ENCODE data around the gene RPL13A.
A peak's percentile ranks its signal among the peaks of the same experiment; 100 is the strongest.

Gene RPL13A

GRCh38 chr19:49486232-49486631, 1.2 kb upstream of the RPL13A start:
- no peak for DNase-seq

GRCh38 chr19:49486710-49487276, 615 bp upstream of the RPL13A start:
- DNase-seq, result no peak

DNA sequence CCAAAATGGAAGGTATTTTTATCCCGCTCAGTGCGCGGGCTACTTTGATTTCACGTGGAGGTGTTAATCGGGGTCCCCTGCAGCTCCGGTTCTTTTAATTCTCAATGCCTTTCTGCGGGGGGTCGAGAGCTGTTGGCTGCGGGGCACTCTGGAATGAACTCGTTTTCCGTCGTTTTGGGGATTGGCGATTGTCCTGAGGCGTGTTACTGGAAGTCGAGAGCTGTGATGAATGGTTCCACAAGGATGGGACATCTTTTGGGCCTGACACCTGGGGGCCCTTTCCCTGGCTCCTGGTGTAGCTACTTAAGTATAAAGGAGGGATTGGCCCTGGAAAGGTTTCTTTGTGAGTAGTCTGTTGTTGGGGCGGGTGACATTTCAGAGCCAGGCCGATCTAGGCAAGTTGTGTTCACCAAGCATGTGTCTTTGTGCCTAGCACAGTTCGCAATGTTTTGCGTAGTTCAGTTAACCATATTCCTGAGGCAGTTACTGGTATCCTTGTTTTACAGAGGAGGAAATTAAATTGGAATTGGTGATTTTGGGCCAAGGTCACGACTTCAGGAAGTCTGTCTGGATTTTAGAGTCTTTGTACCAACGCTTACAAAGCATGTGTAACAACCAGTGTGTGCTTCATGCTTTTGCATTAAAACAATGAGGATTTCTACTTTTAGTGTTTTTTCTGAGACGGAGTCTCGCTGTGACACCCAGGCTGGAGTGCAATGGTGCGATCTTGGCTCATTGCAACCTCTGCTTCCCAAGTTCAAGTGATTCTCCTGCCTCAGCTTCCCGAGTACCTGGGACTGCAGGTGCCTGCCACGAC, 846 bp downstream of the RPL13A start:
- no peak for DNase-seq

- DNase-seq, result no peak
Observed at GRCh38 chr19:49488863-49489537, 1.6 kb downstream of the RPL13A start.

GRCh38 chr19:49489601-49490167, 2.3 kb downstream of the RPL13A start:
- DNase-seq, result no peak

DNA sequence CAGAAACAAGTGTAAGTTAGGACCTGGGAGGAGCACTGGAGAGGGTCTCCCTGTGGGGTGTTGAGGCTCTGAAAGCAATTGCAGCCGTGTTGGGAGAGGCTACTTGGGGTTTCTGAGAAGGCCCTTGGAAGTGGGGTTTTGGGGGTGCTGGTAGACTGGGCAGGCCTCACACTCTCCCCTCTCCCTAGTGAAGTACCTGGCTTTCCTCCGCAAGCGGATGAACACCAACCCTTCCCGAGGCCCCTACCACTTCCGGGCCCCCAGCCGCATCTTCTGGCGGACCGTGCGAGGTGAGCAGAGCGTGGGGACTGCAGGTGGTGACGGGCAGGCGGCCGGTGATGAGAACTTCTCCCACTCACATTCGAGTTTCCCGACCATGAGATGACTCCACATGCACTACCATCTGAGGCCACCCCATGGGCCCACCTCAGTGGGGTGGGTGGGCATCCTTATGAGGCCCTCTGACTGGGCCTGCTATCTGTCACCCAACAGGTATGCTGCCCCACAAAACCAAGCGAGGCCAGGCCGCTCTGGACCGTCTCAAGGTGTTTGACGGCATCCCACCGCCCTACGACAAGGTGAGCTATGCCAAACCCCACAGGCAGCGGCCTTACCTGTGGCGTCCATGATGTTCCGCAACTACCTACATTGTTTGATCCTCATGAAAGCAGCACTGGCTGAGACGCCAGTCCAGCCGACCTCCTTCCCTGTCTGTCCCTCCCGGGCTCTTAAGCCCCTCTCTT, 3.0 kb downstream of the RPL13A start:
- DNase-seq, result no peak

DNA sequence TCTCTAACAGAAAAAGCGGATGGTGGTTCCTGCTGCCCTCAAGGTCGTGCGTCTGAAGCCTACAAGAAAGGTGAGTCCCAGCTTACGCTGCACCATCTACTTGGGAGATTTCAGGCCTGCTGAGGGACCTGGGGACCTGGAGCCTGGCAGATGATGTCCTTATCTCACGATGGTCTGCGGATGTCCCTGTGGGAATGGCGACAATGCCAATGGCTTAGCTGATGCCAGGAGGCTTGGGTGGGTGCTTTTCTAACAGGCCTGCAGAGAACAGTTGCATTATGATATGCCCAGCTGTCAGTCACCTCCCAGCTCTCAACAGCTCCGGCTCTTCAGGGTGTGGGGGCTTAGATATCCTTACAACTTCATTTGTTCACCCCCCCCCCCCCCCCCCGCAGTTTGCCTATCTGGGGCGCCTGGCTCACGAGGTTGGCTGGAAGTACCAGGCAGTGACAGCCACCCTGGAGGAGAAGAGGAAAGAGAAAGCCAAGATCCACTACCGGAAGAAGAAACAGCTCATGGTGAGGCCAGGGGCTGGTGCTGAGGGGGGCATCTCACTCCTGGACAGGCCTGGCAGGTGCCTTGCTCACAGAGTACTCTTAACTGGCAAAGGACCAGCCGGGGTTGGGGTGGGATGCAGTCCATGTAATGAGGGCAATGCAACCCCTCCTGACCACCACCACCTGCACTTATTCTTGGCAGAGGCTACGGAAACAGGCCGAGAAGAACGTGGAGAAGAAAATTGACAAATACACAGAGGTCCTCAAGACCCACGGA, 3.8 kb downstream of the RPL13A start:
- DNase-seq, result no peak

DNA sequence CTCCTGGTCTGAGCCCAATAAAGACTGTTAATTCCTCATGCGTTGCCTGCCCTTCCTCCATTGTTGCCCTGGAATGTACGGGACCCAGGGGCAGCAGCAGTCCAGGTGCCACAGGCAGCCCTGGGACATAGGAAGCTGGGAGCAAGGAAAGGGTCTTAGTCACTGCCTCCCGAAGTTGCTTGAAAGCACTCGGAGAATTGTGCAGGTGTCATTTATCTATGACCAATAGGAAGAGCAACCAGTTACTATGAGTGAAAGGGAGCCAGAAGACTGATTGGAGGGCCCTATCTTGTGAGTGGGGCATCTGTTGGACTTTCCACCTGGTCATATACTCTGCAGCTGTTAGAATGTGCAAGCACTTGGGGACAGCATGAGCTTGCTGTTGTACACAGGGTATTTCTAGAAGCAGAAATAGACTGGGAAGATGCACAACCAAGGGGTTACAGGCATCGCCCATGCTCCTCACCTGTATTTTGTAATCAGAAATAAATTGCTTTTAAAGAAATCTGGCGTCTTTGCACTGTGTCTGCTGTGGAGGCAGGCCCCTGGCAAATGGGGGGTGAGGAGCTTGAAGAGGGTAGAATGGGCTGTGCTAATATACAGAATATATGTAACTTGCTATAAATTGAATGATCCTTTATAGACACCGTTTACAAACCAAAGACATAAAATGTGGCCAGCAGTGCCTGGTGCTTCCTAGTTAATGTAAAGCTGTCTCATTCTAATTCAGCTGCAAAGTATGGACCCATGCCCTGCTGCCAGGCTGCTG, 4.6 kb downstream of the RPL13A start:
- no peak for DNase-seq

DNA sequence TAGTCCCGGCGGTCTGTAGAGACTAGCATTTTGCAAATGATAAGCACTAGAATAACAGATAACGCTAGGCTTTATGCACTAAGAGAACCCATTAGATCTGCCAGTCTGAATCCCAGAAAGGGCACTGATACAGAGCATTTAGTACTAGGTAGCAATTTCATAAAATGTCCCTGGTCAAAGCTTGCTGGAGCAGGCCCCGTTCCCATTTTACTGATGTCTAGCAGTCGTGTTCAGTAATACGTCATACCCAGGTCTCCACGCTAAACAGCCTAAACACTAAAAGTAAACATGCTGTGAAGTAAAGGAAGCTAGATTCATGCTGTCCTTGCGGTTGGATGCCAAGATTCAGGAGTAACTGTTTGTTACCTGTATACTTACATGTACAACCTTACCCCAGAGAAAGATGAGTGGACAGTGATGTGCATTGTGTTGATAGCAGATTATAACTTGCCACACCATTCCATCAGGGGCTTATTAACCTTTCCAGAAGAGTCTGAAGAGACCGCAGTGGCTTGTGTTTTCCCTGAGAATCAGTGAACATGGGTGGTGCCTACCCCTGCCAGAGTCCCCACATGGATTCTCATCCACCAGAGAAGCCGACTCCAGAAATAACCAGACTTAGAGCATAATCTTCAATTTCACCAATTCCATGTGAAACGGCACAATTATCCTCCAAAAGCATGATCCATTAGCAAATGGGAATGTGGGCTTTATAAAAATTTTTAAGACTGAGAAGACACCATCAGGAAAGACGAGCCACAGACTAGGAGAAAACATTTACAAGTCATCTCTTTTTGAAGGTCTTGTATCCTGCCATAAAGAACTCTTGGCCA, 5.4 kb downstream of the RPL13A start:
- no peak for DNase-seq

- no peak for DNase-seq
Observed at GRCh38 chr19:49496574-49497008, 9.2 kb downstream of the RPL13A start.

GRCh38 chr19:49497047-49497788, 9.8 kb downstream of the RPL13A start:
- peak; percentile 66 for DNase-seq

- no peak for DNase-seq
Observed at GRCh38 chr19:49497789-49498103, 10.3 kb downstream of the RPL13A start.

- no peak for DNase-seq
Observed at GRCh38 chr19:49498475-49498874, 11.1 kb downstream of the RPL13A start.

- DNase-seq, result no peak
Observed at GRCh38 chr19:49499030-49499670, 11.7 kb downstream of the RPL13A start.

DNA sequence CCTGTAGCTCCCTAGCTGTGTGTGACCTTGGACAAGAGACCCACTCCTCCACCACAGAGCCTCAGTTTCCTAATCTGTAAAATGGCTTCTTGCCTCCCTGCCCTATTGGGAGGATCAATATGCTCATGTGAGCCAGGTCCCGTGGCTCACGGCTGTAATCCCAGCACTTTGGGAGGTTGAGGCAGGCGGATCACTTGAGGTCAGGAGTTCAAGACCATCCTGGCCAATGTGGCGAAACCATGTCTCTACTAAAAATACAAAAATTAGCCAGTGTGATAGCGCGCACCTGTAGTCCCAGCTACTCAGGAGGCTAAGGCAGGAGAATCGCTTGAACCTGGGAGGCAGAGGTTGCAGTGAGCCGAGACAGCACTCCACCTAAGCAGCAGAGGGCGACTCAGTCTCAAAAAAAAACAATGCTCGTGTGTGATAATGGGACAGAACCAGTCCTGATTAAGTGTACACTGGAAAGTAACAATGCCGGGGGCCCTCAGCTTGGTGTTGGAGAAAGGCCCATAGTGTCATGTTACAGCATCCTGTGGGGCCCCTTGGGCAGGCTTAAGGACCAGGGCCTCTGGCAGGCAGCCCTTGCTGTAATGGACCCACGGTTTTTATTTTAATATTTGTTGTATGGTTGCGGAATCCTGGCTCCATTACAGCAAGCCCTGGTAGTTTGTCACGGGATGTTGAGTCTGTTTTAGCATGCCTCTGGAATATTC, 15.6 kb downstream of the RPL13A start:
- DNase-seq, result peak; percentile 68

DNA sequence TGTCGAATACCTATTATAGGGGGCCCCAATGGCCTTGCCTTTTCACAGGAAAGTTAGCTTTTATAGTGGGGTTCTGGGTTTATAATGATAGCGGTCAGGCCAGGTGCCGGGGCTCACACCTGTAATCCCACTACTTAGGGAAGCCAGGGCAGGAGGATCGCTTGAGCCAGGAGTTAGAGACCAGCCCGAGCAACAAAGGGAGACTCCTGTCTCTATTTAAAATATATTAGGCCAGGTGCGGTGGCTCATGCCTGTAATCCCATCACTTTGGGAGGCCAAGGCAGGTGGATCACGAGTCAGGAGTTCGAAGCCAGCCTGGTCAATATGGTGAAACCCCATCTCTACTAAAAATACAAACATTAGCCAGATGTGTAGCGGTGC, 16.2 kb downstream of the RPL13A start:
- no peak for DNase-seq

DNA sequence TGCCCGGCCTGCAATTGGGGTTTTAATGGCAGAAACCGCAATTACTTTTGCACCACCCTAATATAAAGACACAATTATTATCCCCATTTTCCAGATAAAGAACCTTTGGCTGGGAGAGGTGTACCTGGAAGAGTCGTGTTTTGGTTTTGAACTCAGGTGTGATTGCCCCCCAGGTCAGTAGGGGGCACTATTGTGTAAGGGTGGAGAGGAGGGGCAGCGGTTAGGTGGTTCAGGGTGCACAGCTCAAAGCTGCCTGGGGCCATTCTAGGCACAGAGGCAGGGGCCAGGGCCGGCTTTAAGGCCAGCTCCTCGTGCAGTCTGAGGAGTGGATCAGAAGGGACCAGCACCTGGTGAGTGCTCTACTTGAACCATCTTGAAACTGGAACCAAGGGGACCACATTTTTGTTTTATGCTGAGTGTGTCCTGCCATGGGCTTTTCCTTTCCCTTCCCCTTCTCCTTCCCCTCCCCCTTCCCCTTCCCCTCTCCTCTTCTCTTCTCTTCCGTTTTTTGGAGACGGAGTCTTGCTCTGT, 19.2 kb downstream of the RPL13A start:
- DNase-seq, result peak; percentile 43
